Mesendoderm (in vitro differentiated cells): ENCODE measurements around the gene CRYGC.
"Not testable (repeated sequence)": the region's sequence is repeated elsewhere in the genome, so short reads cannot be mapped to it uniquely, and the experiment has no call there.

Experiments
- DNase-seq: peaks from one replicate; pipeline ENCODE4 v3.0.0; 2013
- H2AK5ac ChIP-seq: 2 replicates; pipeline ENCODE4 v1.6.1; 2013; ENCODE audit warnings: low read length, inconsistent platforms
- H2BK120ac ChIP-seq: 2 replicates; pipeline ENCODE4 v1.6.1; 2013; ENCODE audit warnings: low read depth, mild to moderate bottlenecking, low read length, moderate library complexity, mixed read lengths
- H2BK15ac ChIP-seq: replicated peaks from 2 replicates; pipeline ENCODE4 v1.6.1; 2013; ENCODE audit warnings: low read depth, mild to moderate bottlenecking, moderate library complexity
- H2BK5ac ChIP-seq: 2 replicates; pipeline ENCODE4 v1.6.1; 2013; ENCODE audit warnings: low read length, inconsistent platforms
- H3K18ac ChIP-seq: 2 replicates; pipeline ENCODE4 v1.6.1; 2013; ENCODE audit warnings: mild to moderate bottlenecking, low read length, mixed read lengths
- H3K23ac ChIP-seq: one replicate; pipeline ENCODE4 v1.6.1; 2013; ENCODE audit warnings: low read length
- H3K27ac ChIP-seq: 2 replicates; pipeline ENCODE4 v1.5.1; 2013; ENCODE audit warnings: low read depth, mild to moderate bottlenecking, inconsistent platforms, low read length, moderate library complexity
- H3K27me3 ChIP-seq: 2 replicates; pipeline ENCODE4 v1.6.1; 2013; ENCODE audit warnings: low read length, control low read depth, mild to moderate bottlenecking, inconsistent platforms; ENCODE audit not compliant: insufficient read depth, poor library complexity
- H3K36me3 ChIP-seq: 2 replicates; pipeline ENCODE4 v1.6.1; 2013; ENCODE audit warnings: low read length, inconsistent platforms; ENCODE audit not compliant: control insufficient read depth, insufficient read depth
- H3K4ac ChIP-seq: one replicate; pipeline ENCODE4 v1.6.1; 2013; ENCODE audit warnings: low read depth, mild to moderate bottlenecking, low read length, moderate library complexity
- H3K4me1 ChIP-seq: 2 replicates; pipeline ENCODE4 v1.6.1; 2013; ENCODE audit warnings: low read depth, low read length, inconsistent platforms; ENCODE audit not compliant: control insufficient read depth
- H3K4me2 ChIP-seq: 2 replicates; pipeline ENCODE4 v1.6.1; 2013; ENCODE audit warnings: low read length
- H3K4me3 ChIP-seq: 2 replicates; pipeline ENCODE4 v1.5.1; 2013; ENCODE audit warnings: mild to moderate bottlenecking, low read length
- H3K56ac ChIP-seq: one replicate; pipeline ENCODE4 v1.6.1; 2013; ENCODE audit warnings: low read length
- H3K79me1 ChIP-seq: 2 replicates; pipeline ENCODE4 v1.6.1; 2013; ENCODE audit warnings: low read length, inconsistent platforms
- H3K79me2 ChIP-seq: 2 replicates; pipeline ENCODE4 v1.6.1; 2013; ENCODE audit warnings: mild to moderate bottlenecking, low read length; ENCODE audit not compliant: control insufficient read depth, insufficient read depth
- H3K9ac ChIP-seq: 2 replicates; pipeline ENCODE4 v1.6.1; 2013; ENCODE audit warnings: low read length, inconsistent platforms
- H4K5ac ChIP-seq: one replicate; pipeline ENCODE4 v1.6.1; 2013; ENCODE audit warnings: low read length
- H4K8ac ChIP-seq: one replicate; pipeline ENCODE4 v1.6.1; 2013; ENCODE audit warnings: low read depth, mild to moderate bottlenecking, control low read depth, low read length, moderate library complexity
- WGBS: extraction: QIAGEN DNeasy Blood & Tissue Kit; methylation state at CpG from one replicate; pipeline ENCODE4 v1.1.7; 2013; ENCODE audit warnings: low lambda C conversion rate, missing lambda C conversion rate; ENCODE audit not compliant: insufficient coverage; ENCODE audit errors: extremely low coverage; 5-methylcytosine and 5-hydroxymethylcytosine counted together

The CRYGC gene

DNA sequence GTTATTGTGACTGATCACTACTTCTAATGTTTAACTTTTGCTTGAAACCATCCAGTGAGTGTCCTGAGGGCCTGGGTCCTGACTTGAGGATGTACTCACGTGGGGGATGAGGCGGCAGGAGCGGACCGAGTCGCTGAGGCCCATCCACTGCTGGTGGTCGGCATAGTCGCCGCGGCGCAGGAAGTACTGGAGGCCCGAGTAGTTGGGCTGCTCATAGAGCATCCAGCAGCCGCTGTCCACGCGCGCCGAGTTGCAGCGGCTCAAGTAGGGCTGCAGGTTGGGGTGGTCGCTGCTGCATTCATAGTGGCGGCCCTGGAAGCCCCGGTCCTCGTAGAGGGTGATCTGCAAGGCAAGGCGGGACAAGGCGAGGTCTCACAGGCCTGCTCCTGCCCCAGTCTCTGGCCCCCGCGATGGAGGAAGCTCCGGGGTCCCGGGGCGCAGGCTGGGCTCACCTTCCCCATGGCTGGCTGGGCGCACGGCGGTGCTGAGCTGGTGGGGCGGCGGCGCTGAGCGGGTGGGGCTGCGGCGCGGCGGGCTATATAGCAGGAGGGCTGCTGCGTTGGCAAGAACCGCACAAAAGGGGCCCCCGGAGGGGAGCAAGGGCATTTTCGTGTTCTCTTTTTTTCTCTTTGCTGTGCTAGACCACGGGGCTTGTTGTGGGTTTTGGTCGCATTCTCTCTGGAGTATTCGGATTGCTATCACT is 5.5 kb downstream of the CRYGC start, which contains the start of gene CRYGD:
Gene CRYGD, minus strand, starts transcription at position 512 of the 703 bp plus-strand sequence. Its CDS starts 51 bp downstream, at position 461.
- not testable (repeated sequence) for H2BK15ac ChIP-seq, H3K27me3 ChIP-seq, H3K23ac ChIP-seq, H3K9ac ChIP-seq, H3K4ac ChIP-seq, H3K79me1 ChIP-seq, H3K18ac ChIP-seq, H3K4me2 ChIP-seq, H3K27ac ChIP-seq, DNase-seq, H2BK5ac ChIP-seq, H3K4me3 ChIP-seq, H3K4me1 ChIP-seq, H3K79me2 ChIP-seq, H4K5ac ChIP-seq, H2AK5ac ChIP-seq, H3K36me3 ChIP-seq, H2BK120ac ChIP-seq, H4K8ac ChIP-seq
- no CpG with 5 or more reads among the region's 46 CpGs for WGBS
- peak within 1 kb of the TSS; percentile 69 for H3K56ac ChIP-seq

DNA sequence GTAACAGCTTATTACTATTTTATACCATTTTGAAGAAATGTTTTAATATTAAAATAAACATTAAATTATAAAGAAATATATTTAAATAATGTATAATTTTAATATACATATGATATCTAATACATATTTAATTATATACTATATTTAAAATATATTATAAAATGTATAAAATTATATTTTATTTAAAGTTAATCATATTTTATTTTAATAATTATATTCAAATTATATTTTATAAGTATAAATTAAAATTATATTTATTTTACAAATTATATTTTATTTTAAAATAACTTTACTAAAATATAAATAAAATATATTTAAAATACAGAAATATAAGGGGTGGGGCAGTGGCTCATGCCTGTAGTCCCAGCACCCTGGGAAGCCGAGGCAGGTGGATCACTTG is 7.4 kb downstream of the CRYGC start:
- no peak overlapping the region for H4K8ac ChIP-seq
- H3K56ac ChIP-seq: no peak overlapping the region
- H3K27ac ChIP-seq: no peak overlapping the region
- H3K23ac ChIP-seq: no peak overlapping the region
- no peak overlapping the region for H3K9ac ChIP-seq
- H3K4me1 ChIP-seq: no peaks in the 10 kb centered on the region
- H4K5ac ChIP-seq: no peak overlapping the region
- no peaks in the 10 kb centered on the region for H3K79me2 ChIP-seq
- DNase-seq: no peak
- H2BK5ac ChIP-seq: no peak overlapping the region
- no peak overlapping the region for H3K4ac ChIP-seq
- H2BK120ac ChIP-seq: no peak overlapping the region
- no peak overlapping the region for H3K4me3 ChIP-seq
- H2BK15ac ChIP-seq: no peak overlapping the region
- no CpG with 5 or more reads among the region's 1 CpG for WGBS
- H3K79me1 ChIP-seq: no peaks in the 10 kb centered on the region
- H2AK5ac ChIP-seq: no peak overlapping the region
- no peak overlapping the region for H3K4me2 ChIP-seq
- H3K27me3 ChIP-seq: no peaks in the 10 kb centered on the region
- no peaks in the 10 kb centered on the region for H3K36me3 ChIP-seq
- no peak overlapping the region for H3K18ac ChIP-seq

DNA sequence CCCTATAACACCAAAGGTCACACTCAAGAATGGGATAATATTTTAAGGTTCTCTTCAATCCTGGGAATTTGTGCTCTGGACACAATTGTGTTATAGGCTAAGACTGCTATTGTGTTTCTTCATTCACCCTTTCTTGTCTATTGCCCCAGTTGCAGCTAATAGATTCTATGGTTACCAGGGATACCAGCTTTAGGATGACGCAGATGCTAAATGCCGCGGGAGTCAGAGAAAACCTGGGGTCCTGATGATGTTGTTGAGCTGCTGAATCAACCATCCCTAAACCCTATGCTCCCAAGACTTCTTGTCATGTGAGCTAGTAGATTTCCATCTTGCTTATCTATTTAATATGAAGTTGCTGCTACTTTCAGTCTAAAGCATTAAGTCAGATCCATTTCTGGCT is 10.7 kb downstream of the CRYGC start:
- H3K4me2 ChIP-seq: no peak overlapping the region
- H3K79me2 ChIP-seq: no peaks in the 10 kb centered on the region
- no peak overlapping the region for H3K18ac ChIP-seq
- DNase-seq: no peak
- no peak overlapping the region for H3K9ac ChIP-seq
- H3K4me1 ChIP-seq: no peaks in the 10 kb centered on the region
- H3K23ac ChIP-seq: no peak overlapping the region
- H3K36me3 ChIP-seq: no peaks in the 10 kb centered on the region
- no peak overlapping the region for H2AK5ac ChIP-seq
- H3K4me3 ChIP-seq: no peak overlapping the region
- H2BK5ac ChIP-seq: no peak overlapping the region
- no peaks in the 10 kb centered on the region for H3K79me1 ChIP-seq
- H3K27me3 ChIP-seq: no peaks in the 10 kb centered on the region
- H4K8ac ChIP-seq: no peak overlapping the region
- H2BK15ac ChIP-seq: no peak overlapping the region
- H3K56ac ChIP-seq: no peak overlapping the region
- WGBS: no CpG with 5 or more reads among the region's 3 CpGs
- no peak overlapping the region for H3K27ac ChIP-seq
- no peak overlapping the region for H4K5ac ChIP-seq
- H3K4ac ChIP-seq: no peak overlapping the region
- H2BK120ac ChIP-seq: no peak overlapping the region

DNA sequence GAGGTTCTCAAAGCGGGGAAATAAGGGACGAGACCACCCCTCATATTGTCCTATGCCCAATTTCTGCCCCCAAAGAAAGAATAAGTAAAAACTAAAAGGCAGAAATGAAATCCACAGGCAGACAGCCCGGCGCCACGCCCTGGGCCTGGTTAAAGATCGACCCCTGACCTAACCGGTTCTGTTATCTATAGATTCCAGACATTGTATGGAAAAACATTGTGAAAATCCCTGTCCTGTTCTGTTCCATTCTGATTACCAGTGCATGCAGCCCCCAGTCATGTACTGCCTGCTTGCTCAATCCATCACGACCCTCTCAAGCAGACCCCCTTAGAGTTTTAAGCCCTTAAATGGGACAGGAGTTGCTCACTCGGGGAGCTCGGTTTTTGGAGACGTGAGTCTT is 12.2 kb downstream of the CRYGC start:
- H3K23ac ChIP-seq, H4K5ac ChIP-seq, H2BK120ac ChIP-seq, H3K79me1 ChIP-seq, H3K4me1 ChIP-seq, H3K4me2 ChIP-seq, DNase-seq, H3K27ac ChIP-seq, H3K79me2 ChIP-seq, H2BK5ac ChIP-seq, H3K9ac ChIP-seq, H2AK5ac ChIP-seq, H3K27me3 ChIP-seq, H3K56ac ChIP-seq, H4K8ac ChIP-seq, H3K18ac ChIP-seq, H3K4me3 ChIP-seq, H2BK15ac ChIP-seq, H3K36me3 ChIP-seq, H3K4ac ChIP-seq: not testable (repeated sequence)
- WGBS: no CpG with 5 or more reads among the region's 11 CpGs

DNA sequence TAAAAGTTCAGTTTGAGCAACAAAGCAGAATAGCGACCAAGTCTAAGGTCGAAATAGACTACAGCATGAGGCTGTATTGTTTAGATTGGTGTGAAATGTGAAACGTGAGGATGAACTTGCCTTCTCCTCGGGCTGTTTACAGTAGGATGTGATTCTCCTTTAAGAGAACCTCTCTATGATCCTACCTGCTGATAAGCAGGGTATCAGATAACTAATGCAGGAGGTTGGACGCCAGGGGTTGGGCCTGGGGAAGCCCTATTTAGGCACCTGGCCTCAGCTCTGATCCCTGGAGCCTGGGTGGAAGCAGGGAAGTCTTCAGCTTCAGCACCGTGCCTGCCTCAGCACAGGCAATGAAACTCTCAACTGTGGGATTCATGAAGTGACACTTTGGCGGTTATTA is 16.7 kb downstream of the CRYGC start:
- Histone ChIP-seq H2BK120ac (no peak overlapping the region), H3K23ac (no peak overlapping the region), H3K4me1 (no peaks in the 10 kb centered on the region), H3K79me2 (no peaks in the 10 kb centered on the region), H3K79me1 (no peaks in the 10 kb centered on the region), H3K36me3 (no peaks in the 10 kb centered on the region), H3K27me3 (no peaks in the 10 kb centered on the region), H4K8ac (no peak overlapping the region), H3K4me3 (no peak overlapping the region), H2AK5ac (no peak overlapping the region), H2BK15ac (no peak overlapping the region), H3K27ac (peak overlapping the region; percentile 32), H3K56ac (peak overlapping the region; percentile 59), H3K9ac (peak overlapping the region; percentile 48), H3K4ac (no peak overlapping the region), H3K4me2 (peak overlapping the region; percentile 4), H3K18ac (no peak overlapping the region), H4K5ac (no peak overlapping the region), H2BK5ac (no peak overlapping the region)
- WGBS: no CpG with 5 or more reads among the region's 7 CpGs
- peak; percentile 95 for DNase-seq

DNA sequence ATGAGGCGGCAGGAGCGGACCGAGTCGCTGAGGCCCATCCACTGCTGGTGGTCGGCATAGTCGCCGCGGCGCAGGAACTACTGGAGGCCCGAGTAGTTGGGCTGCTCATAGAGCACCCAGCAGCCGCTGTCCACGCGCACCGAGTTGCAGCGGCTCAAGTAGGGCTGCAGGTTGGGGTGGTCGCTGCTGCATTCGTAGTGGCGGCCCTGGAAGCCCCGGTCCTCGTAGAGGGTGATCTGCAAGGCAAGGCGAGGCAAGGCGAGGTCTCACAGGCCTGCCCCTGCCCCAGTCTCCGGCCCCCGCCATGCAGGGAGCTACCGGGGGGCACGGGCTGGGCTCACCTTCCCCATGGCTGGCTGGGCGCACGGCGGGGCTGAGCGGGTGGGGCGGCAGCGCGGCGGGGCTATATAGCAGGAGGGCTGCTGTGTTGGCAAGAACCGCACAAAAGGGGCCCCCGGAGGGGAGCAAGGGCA is 17.3 kb downstream of the CRYGC start:
- not testable (repeated sequence) for H3K4ac ChIP-seq, H4K8ac ChIP-seq, H3K79me2 ChIP-seq, H2BK15ac ChIP-seq, H3K4me3 ChIP-seq, H3K4me2 ChIP-seq, H3K36me3 ChIP-seq, H3K4me1 ChIP-seq, H4K5ac ChIP-seq, H2AK5ac ChIP-seq, H2BK120ac ChIP-seq, H3K79me1 ChIP-seq, H3K23ac ChIP-seq, H3K27me3 ChIP-seq
- peak overlapping the region; percentile 50 for H2BK5ac ChIP-seq
- peak overlapping the region; percentile 56 for H3K9ac ChIP-seq
- peak overlapping the region; percentile 99 for H3K18ac ChIP-seq
- H3K27ac ChIP-seq: peak overlapping the region; percentile 83
- no CpG with 5 or more reads among the region's 36 CpGs for WGBS
- peak; percentile 34 for DNase-seq
- H3K56ac ChIP-seq: peak overlapping the region; percentile 79
